K562 (cell line): Measurements from ENCODE around the gene SVIL. TPM values are rescaled to one million over a fixed set of nuclear protein-coding genes. Genes with fewer than 3 reads are reported as not detected.
"Not testable (repeated sequence)": the region's sequence is repeated elsewhere in the genome, so short reads cannot be mapped to it uniquely, and the experiment has no call there.

Source experiments
- ATAC-seq: fragments of 200-7000 bp; cut with Tn5 transposase; 3 replicates; pipeline ENCODE4 v1.9.1; 2020; ENCODE audit warnings: moderate library complexity
- BruUV-seq: library from RNA; stranded (reverse); fragments of 400-500 nt; replicated peaks from 2 replicates; lab custom pipeline; 2021; lab: Mats Ljungman, UMichigan
- CTCF ChIA-PET: fragments of 300-600 bp; formaldehyde crosslinking; extraction: SDS; loops from one replicate; lab custom pipeline; 2021; ENCODE audit warnings: low intra/inter-chr PET ratio; lab: Yijun Ruan, JAX
- POLR2A ChIA-PET: fragments of 300-600, 350-650 bp; sonication (Branson Sonifier 250); formaldehyde crosslinking; extraction: SDS; loops from one replicate; lab custom pipeline; 2021; ENCODE audit warnings: antibody characterized with exemption, inconsistent platforms; lab: Yijun Ruan, JAX
- DNase-seq, 4 experiments: peaks; one replicate each; pipeline versions ENCODE4 v3.0.0 to v3.0.0-alpha.2; 2011 to 2018; ENCODE audit warnings: low spot score in 3 of 4, mixed read lengths in 3 of 4; ENCODE audit errors: extremely low read depth in 1 of 4
- FAIRE-seq: peaks from 2 replicates; lab custom pipeline; 2011; peaks lifted over from hg19 to GRCh38; lab: Jason Lieb, UNC
- H2AFZ ChIP-seq: 2 replicates; pipeline ENCODE4 v1.6.0; 2011; ENCODE audit warnings: low read depth, low read length, control low read depth, inconsistent platforms
- H3K27ac ChIP-seq: fragments of 200-600 bp; 3 replicates; pipeline ENCODE4 v1.8.0; 2011; ENCODE audit warnings: low read depth, mild to moderate bottlenecking, control low read depth, inconsistent platforms, low read length, moderate library complexity, mixed read lengths; ENCODE audit errors: extremely low read depth
- H3K27me3 ChIP-seq, 2 experiments: fragments of 300-600 bp in 1 of 2; 2 replicates in 1 of 2; 3 replicates in 1 of 2; pipeline versions ENCODE4 v1.6.0 to v1.8.0; 2011; ENCODE audit warnings: inconsistent platforms in 2 of 2, low read length in 2 of 2, mild to moderate bottlenecking in 1 of 2, mixed read lengths in 1 of 2, moderate library complexity in 1 of 2; ENCODE audit not compliant: control insufficient read depth in 2 of 2, insufficient read depth in 2 of 2
- H3K36me3 ChIP-seq: fragments of 300-600 bp; 3 replicates; pipeline ENCODE4 v1.8.0; 2011; ENCODE audit warnings: mild to moderate bottlenecking, low read length, inconsistent platforms; ENCODE audit not compliant: control insufficient read depth, insufficient read depth
- H3K4me1 ChIP-seq, 2 experiments: fragments of 200-600 bp in 1 of 2; replicated peaks in 1 of 2; 2 replicates in 1 of 2; 3 replicates in 1 of 2; pipeline versions ENCODE4 v1.5.1 to v1.8.0; 2011; ENCODE audit warnings: inconsistent platforms in 2 of 2, low read length in 2 of 2, mild to moderate bottlenecking in 1 of 2, mixed read lengths in 1 of 2, moderate library complexity in 1 of 2; ENCODE audit not compliant: control insufficient read depth in 2 of 2, insufficient read depth in 2 of 2
- H3K4me2 ChIP-seq: 2 replicates; pipeline ENCODE4 v1.6.1; 2011; ENCODE audit warnings: low read length, control low read depth, inconsistent platforms, mixed read lengths; ENCODE audit not compliant: insufficient read depth
- H3K4me3 ChIP-seq: fragments of 200-600 bp; sonication (generic), shearing (Covaris generic); 2 replicates; pipeline ENCODE4 v1.5.1; 2016; ENCODE audit warnings: control low read depth, inconsistent platforms
- H3K79me2 ChIP-seq: fragments of 200-600 bp; 3 replicates; pipeline ENCODE4 v1.8.0; 2011; ENCODE audit warnings: low read length, inconsistent platforms; ENCODE audit not compliant: control insufficient read depth, insufficient read depth
- H3K9ac ChIP-seq, 2 experiments: 2 replicates each; pipeline versions ENCODE4 v1.6.0 to v1.6.1; 2011; ENCODE audit warnings: low read depth in 2 of 2, low read length in 2 of 2, control low read depth in 1 of 2, inconsistent platforms in 1 of 2, mild to moderate bottlenecking in 1 of 2, mixed read lengths in 1 of 2; ENCODE audit not compliant: insufficient read depth in 1 of 2
- H3K9me1 ChIP-seq: one replicate; pipeline ENCODE4 v1.6.0; 2011; ENCODE audit warnings: inconsistent platforms, mild to moderate bottlenecking, low read length, moderate library complexity; ENCODE audit not compliant: control insufficient read depth, insufficient read depth
- H3K9me3 ChIP-seq: replicated peaks from 2 replicates; pipeline ENCODE4 v1.5.1; 2011; ENCODE audit warnings: low read depth, low read length, inconsistent platforms; ENCODE audit not compliant: control insufficient read depth, insufficient read depth
- H4K20me1 ChIP-seq: replicated peaks from 2 replicates; pipeline ENCODE4 v1.6.1; 2011; ENCODE audit warnings: low read length, inconsistent platforms, mixed read lengths; ENCODE audit not compliant: control insufficient read depth, insufficient read depth
- CBX8 ChIP-seq: fragments of 200-600 bp; sonication (generic); IDR thresholded peaks from 2 replicates; pipeline ENCODE4 v1.6.1; 2012; ENCODE audit warnings: borderline replicate concordance, mixed run types, low read depth, mild to moderate bottlenecking, moderate library complexity, mixed read lengths, low read length, control low read depth, inconsistent platforms; ENCODE audit not compliant: poor library complexity, severe bottlenecking; ENCODE audit errors: extremely low read depth
- LCOR ChIP-seq: sonication (generic); formaldehyde crosslinking; IDR thresholded peaks from 2 replicates; pipeline ENCODE4 v1.8.0; 2022; ENCODE audit warnings: mild to moderate bottlenecking, missing genetic modification reagents
- SMAD4 ChIP-seq: fragments of 250-450 bp; sonication (Bioruptor Pico); conservative IDR thresholded peaks from 2 replicates; pipeline ENCODE4 v1.8.0; 2021; ENCODE audit warnings: inconsistent platforms, mild to moderate bottlenecking, moderate library complexity
- SMARCE1 ChIP-seq: fragments of 450-650 bp; IDR thresholded peaks from 2 replicates; pipeline ENCODE4 v1.7.1; 2016; ENCODE audit warnings: mild to moderate bottlenecking
- ZNF134 ChIP-seq: fragments of 250-450 bp; sonication (Bioruptor Pico); conservative IDR thresholded peaks from 2 replicates; pipeline ENCODE4 v1.4.0; 2020
- ZNF197 ChIP-seq: fragments of 200-800 bp; sonication (Bioruptor generic); IDR thresholded peaks from 2 replicates; pipeline ENCODE4 v1.6.1; 2016; ENCODE audit warnings: low read depth, missing genetic modification characterization, missing compliant biosample characterization
- WGBS: fragments of 100-300 bp; shearing (Covaris generic); methylation state at CpG from one replicate; pipeline ENCODE4 v1.1.6; 2016; ENCODE audit warnings: low coverage, mixed read lengths; ENCODE audit not compliant: insufficient coverage; ENCODE audit errors: missing lambda C conversion rate; 5-methylcytosine and 5-hydroxymethylcytosine counted together
- in situ Hi-C: fragments of 300-500 bp; cut with MboI; formaldehyde crosslinking; loops from 4 replicates; pipeline ENCODE4 v1.15.0; 2018; ENCODE audit warnings: inconsistent platforms, mixed read lengths
- intact Hi-C: fragments of 100-400 bp; cut with micrococcal nuclease; formaldehyde crosslinking; loops from 2 replicates; pipeline ENCODE4 v1.14.2; 2022
- polyA plus RNA-seq, 8 experiments: library from polyadenylated mRNA; depleted of rRNA in 4 of 8; stranded (reverse) in 5 of 8; unstranded in 3 of 8; fragments of >200 nt; fragmentation: Nextera tagmentation in 2 of 8; fragmentation: Illumina TruSeq in 1 of 8; extraction: Ambion mirVana in 2 of 8; extraction: Trizol in 1 of 8; gene quantifications; 2 replicates each; pipeline versions ENCODE4 v1.2.1 to v1.2.3, GENCODE V29; 2011 to 2014; ENCODE audit warnings: inconsistent platforms in 1 of 8, missing spikeins in 1 of 8
- total RNA-seq, 7 experiments: library from RNA; depleted of rRNA in 6 of 7; stranded (reverse); fragments of >200 nt in 6 of 7; fragmentation: Illumina TruSeq in 2 of 7; extraction: Trizol in 2 of 7; gene quantifications; 2 replicates each; pipeline versions ENCODE4 v1.2.1 to v1.2.3, GENCODE V29; 2011 to 2021; ENCODE audit warnings: low replicate concordance in 1 of 7

The SVIL gene
- total and polyA plus RNA-seq, 9 of the 15 experiments (the other 6 are each of a cell fraction or from before 2014, with no cell fraction given): under 0.01 to 0.18 (median 0.05) TPM; not detected in 3

DNA sequence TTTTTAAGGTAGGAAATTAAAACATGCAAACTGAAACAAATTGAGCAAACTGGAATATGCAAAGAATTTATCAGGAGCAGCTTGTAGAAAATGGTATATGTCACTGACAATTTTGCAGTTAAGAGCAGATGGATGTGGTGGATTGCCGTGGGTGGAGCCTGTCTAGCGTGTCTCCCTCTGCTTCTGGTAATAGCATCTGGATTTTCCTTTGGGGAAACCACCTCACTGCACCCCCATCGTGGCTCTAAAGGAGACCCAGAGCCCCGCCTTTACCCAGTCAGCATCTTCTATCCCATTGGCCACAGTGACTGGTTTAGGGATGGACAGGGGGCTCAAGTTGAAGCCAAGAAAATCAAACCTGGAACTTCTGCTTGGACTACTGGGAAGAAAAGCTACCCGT, 142.9 kb downstream of the SVIL start:
- no peak for FAIRE-seq

DNA sequence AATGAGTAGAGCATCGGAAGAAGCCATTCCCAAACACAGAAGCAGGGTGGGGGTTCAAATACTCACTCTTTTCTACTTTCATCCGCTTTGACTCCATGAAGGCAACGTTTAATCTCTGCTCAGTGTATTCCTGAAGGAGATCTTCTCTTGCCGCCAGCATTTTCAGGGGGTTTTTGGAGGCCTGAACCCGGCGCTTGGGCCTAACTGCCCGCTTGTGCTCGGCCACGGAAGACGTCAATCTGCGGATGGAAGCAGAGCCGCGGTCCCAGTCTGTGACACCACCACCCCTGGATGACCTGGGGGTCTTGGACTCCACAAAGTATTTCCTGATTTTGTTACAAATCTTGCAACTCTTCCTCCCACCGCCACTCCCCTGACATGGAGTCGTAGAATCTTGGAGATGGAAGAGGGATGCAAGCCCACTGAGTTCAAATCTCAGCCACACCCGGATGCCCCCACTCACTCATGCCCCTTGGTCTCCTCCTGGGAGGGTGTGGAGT, 143.9 kb downstream of the SVIL start:
- H3K27me3 ChIP-seq: peaks cover 22 to 48% of the 10 kb centered on the region in 2 experiments
- H3K4me3 ChIP-seq, POLR2A ChIA-PET, DNase-seq, H4K20me1 ChIP-seq, ATAC-seq, in situ Hi-C loops, FAIRE-seq, H3K9me1 ChIP-seq, BruUV-seq, H3K79me2 ChIP-seq, intact Hi-C loops, H3K36me3 ChIP-seq, H3K9me3 ChIP-seq, H3K9ac ChIP-seq, H3K4me2 ChIP-seq, H3K27ac ChIP-seq, H3K4me1 ChIP-seq, H2AFZ ChIP-seq: not testable (repeated sequence)
- CTCF ChIA-PET: interaction anchor here (0.8 kb wide), 1 partner anchor 61 kb away, joined by 3 read pairs; no protein-coding TSS in a partner anchor
- peak; percentile 3 for TF ChIP-seq CBX8
- WGBS: 4% methylated on average over 16 of the region's 16 CpGs

More for the DNA sequence above, 142.9 kb downstream of the SVIL start:
- H3K27ac ChIP-seq: no peak overlapping the region
- intact Hi-C loops: no loop called here
- POLR2A ChIA-PET: interaction anchor here (0.7 kb wide), 1 partner anchor 863 kb away, joined by 3 read pairs; no protein-coding TSS in a partner anchor
- no peak for TF ChIP-seq LCOR (CRISPR knock-in tag)
- no peak for TF ChIP-seq SMAD4 (CRISPR knock-in tag)
- TF ChIP-seq ZNF197 (CRISPR knock-in tag): no peak
- TF ChIP-seq ZNF134 (CRISPR knock-in tag): no peak
- no peak for TF ChIP-seq SMARCE1
- TF ChIP-seq CBX8: peak; percentile 5
- H2AFZ ChIP-seq: no peak overlapping the region
- H3K4me1 ChIP-seq: no peaks in the 10 kb centered on the region
- no peaks in the 10 kb centered on the region for H3K9me3 ChIP-seq
- no peak overlapping the region for H3K9ac ChIP-seq
- H3K9me1 ChIP-seq: no peaks in the 10 kb centered on the region
- ATAC-seq: no peak
- H4K20me1 ChIP-seq: no peaks in the 10 kb centered on the region
- no TSS peak for BruUV-seq
- in situ Hi-C loops: no loop called here
- H3K79me2 ChIP-seq: no peaks in the 10 kb centered on the region
- H3K4me2 ChIP-seq: no peak overlapping the region
- DNase-seq: no peak
- CTCF ChIA-PET: interaction anchor here (0.8 kb wide), 1 partner anchor 62 kb away, joined by 3 read pairs; no protein-coding TSS in a partner anchor
- H3K36me3 ChIP-seq: no peaks in the 10 kb centered on the region
- WGBS: 5% methylated on average over 5 of the region's 5 CpGs
- peaks cover 22 to 48% of the 10 kb centered on the region in 2 experiments for H3K27me3 ChIP-seq
- H3K4me3 ChIP-seq: no peak overlapping the region

DNA sequence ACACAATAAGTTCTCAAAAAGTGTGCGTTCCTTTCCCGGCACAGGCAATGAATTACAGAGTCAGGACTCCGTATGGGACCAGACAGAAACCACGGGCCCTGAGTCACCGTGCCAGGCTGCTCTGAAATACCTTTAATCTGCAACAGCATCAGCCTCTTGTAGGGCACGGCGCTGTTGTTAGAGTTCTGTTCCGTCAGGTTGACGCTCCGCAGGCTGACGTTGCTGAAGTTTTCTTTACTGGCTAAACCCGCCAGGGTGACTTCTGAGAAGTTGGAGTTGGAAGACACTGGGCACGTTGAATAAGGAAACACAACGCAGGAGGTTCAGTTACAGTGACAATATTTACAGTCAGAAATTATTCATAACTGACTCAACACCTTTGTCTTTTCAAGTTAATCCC, 146.3 kb downstream of the SVIL start:
- H3K9me1 ChIP-seq, FAIRE-seq, in situ Hi-C loops, H3K36me3 ChIP-seq, H3K27ac ChIP-seq, H3K4me2 ChIP-seq, H3K79me2 ChIP-seq, H2AFZ ChIP-seq, POLR2A ChIA-PET, ATAC-seq, H3K9me3 ChIP-seq, DNase-seq, H3K4me3 ChIP-seq, CTCF ChIA-PET, H3K9ac ChIP-seq, H3K4me1 ChIP-seq, BruUV-seq, H4K20me1 ChIP-seq: not testable (repeated sequence)
- peaks cover 15 to 36% of the 10 kb centered on the region in 2 experiments for H3K27me3 ChIP-seq
- 4% methylated on average over 14 of the region's 14 CpGs for WGBS
- intact Hi-C loops: loop anchor here (5.0 kb wide), 1 partner anchor 104 kb away; no protein-coding TSS in a partner anchor
